T-helper 17 cell (primary cell): ENCODE results near the gene ZNF438. TPM values are rescaled to one million over a fixed set of nuclear protein-coding genes. Genes with fewer than 3 reads are reported as not detected.
"Not testable (repeated sequence)": the region's sequence is repeated elsewhere in the genome, so short reads cannot be mapped to it uniquely, and the experiment has no call there.

ENCODE experiments used
- ATAC-seq: fragments of 150-1000 bp; cut with Tn5 transposase; 2 replicates; pipeline ENCODE4 v1.10.0; 2021; ENCODE audit warnings: mild to moderate bottlenecking, moderate library complexity
- DNase-seq, 3 donors: peaks; one replicate each; pipeline versions ENCODE4 v3.0.0 to v3.0.0-alpha.2; 2020 to 2021
- H3K9me3 ChIP-seq: one replicate; pipeline ENCODE4 v1.7.0; 2013; ENCODE audit warnings: low read length, mild to moderate bottlenecking; ENCODE audit not compliant: control insufficient read depth, poor library complexity, severe bottlenecking
- H3K27ac Mint-ChIP-seq: one replicate; pipeline ENCODE4 v1.8.0; 2022; ENCODE audit warnings: mild to moderate bottlenecking, moderate library complexity, mixed read lengths
- H3K27me3 Mint-ChIP-seq: one replicate; pipeline ENCODE4 v1.8.0; 2022; ENCODE audit warnings: mixed read lengths
- H3K36me3 Mint-ChIP-seq: one replicate; pipeline ENCODE4 v1.8.0; 2022; ENCODE audit warnings: low read depth, mixed read lengths
- H3K4me1 Mint-ChIP-seq: one replicate; pipeline ENCODE4 v1.8.0; 2022; ENCODE audit warnings: mild to moderate bottlenecking, mixed read lengths
- H3K4me3 Mint-ChIP-seq: one replicate; pipeline ENCODE4 v1.8.0; 2022; ENCODE audit warnings: mild to moderate bottlenecking, moderate library complexity, mixed read lengths
- total RNA-seq, 4 donors: library from RNA in 2 of 4; stranded (reverse) in 2 of 4; gene quantifications; one replicate each; pipeline ENCODE4 v1.2.3 and lab custom pipeline; 2022 to 2026

Gene ZNF438
- total RNA-seq, 2 donors from 2014 or later = 3.1 to 3.7 TPM

- Mint-ChIP-seq H3K4me1 (no peaks in the 10 kb centered on the region), H3K36me3 (peaks cover 2% of the 10 kb centered on the region), H3K4me3 (no peak overlapping the region), H3K27me3 (no peaks in the 10 kb centered on the region), H3K27ac (no peak overlapping the region)
- ATAC-seq (no peak), DNase-seq (no peak)
- no peaks in the 10 kb centered on the region for H3K9me3 ChIP-seq
These were observed 46.9 kb downstream of the ZNF438 start for GRCh38 chr10:30984563-30985328.

- ATAC-seq, H3K36me3 Mint-ChIP-seq, H3K4me1 Mint-ChIP-seq, H3K4me3 Mint-ChIP-seq, H3K9me3 ChIP-seq, H3K27me3 Mint-ChIP-seq, H3K27ac Mint-ChIP-seq, DNase-seq: not testable (repeated sequence)
These were observed 48.5 kb downstream of the ZNF438 start for GRCh38 chr10:30983209-30983608.

DNA sequence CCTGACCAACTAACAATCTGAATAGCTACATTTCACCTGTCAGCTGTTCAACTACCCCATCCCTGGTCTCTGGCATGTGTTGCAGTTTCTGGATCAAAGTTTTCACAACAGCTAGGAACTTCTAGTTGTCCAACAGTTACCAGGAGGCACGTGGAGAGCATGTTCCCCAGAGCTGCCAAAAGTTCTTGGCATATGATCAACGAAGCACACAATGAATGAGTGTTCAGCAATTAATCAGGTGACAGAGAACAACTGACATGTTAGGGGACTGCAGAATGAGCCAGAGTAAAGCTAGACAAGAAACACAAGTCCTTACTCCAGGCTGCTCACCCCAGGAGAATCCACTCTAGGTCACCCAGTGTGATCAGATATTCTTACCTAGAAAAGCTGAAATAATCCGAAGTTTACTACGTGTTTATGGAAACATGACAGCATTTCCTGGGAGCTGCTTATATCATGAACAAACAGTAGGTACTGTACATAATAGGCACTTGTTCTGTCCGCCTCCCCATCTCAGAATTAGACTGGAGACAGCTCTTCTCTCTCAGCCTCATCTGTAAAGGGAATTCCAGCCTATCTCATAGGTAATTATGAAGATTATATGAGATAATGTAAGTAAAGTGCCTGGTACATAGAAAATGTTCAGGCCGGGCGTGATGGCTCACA, 50.6 kb downstream of the ZNF438 start:
- H3K27me3 Mint-ChIP-seq = no peaks in the 10 kb centered on the region
- peaks cover 2% of the 10 kb centered on the region for H3K36me3 Mint-ChIP-seq
- H3K4me3 Mint-ChIP-seq = no peak overlapping the region
- no peak overlapping the region for H3K27ac Mint-ChIP-seq
- H3K4me1 Mint-ChIP-seq = no peaks in the 10 kb centered on the region
- ATAC-seq = no peak
- DNase-seq = no peak
- no peaks in the 10 kb centered on the region for H3K9me3 ChIP-seq

DNA sequence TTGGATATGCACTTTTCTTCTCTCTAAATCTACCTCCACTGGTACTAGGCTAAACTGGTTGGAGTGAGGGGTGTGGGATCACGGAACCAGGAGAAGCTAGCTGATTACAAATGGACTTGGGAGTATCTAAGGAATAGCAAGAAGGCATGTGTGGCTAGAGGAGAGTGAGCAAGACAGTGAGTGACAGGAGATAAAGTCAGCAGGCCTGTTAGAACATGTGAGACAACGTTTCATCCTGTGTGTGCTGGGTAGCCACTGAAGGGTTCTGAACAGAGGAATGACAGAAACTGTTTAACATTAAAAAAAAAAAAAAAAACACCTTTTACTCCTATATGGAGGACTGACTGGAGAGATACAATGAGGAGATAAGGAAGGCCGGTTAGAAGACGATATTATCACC, 51.7 kb downstream of the ZNF438 start:
- DNase-seq (no peak), ATAC-seq (no peak)
- H3K4me1 Mint-ChIP-seq = no peaks in the 10 kb centered on the region
- H3K27ac Mint-ChIP-seq = no peak overlapping the region
- no peaks in the 10 kb centered on the region for H3K27me3 Mint-ChIP-seq
- H3K36me3 Mint-ChIP-seq = peaks cover 2% of the 10 kb centered on the region
- no peak overlapping the region for H3K4me3 Mint-ChIP-seq
- no peaks in the 10 kb centered on the region for H3K9me3 ChIP-seq

DNA sequence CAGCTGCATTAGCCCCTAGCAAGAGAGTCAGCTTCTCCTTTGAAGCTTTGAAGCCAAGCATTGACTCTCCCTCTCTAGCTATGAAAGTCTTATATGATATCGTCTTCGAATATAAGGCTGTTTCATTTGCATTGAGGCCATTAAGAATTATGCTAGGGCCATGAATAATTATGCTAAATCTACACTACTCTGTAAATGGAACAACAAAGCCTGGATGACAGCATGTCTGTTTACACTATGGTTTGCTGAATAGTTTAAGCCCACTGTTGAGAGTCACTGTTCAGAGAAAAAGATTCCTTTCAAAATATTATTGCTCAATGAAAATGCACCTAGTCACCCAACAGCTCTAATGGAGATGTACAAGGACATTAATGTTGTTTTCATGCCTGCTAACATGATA, 52.8 kb downstream of the ZNF438 start:
- no peak overlapping the region for H3K4me3 Mint-ChIP-seq
- peaks cover 2% of the 10 kb centered on the region for H3K36me3 Mint-ChIP-seq
- H3K27ac Mint-ChIP-seq = no peak overlapping the region

DNA sequence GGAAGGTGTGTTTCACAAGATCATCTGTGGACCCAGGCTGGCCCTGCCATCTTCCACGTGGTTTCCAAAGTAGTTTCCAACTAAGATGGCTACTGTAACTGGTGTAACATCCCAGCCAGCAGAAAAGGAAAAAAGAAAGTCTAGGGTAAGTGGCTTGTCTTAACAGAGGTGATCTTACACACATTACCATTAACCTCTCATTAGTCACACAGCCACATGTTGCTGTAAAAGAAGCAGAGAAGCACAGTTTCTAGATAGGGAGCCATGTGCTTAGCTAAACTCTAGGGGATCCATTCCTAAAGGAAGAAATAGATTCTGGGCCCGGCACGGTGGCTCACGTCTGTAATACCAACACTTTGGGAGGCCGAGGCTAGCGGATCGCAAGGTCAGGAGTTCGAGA, 54.3 kb downstream of the ZNF438 start:
- ATAC-seq (no peak), DNase-seq (no peak)
- H3K4me3 Mint-ChIP-seq = no peak overlapping the region
- H3K4me1 Mint-ChIP-seq = no peaks in the 10 kb centered on the region
- peaks cover 3% of the 10 kb centered on the region for H3K36me3 Mint-ChIP-seq
- no peaks in the 10 kb centered on the region for H3K27me3 Mint-ChIP-seq
- no peaks in the 10 kb centered on the region for H3K9me3 ChIP-seq
- H3K27ac Mint-ChIP-seq = no peak overlapping the region

More for the DNA sequence above, 52.8 kb downstream of the ZNF438 start:
- no peak for DNase-seq
- Mint-ChIP-seq H3K4me1 (no peaks in the 10 kb centered on the region), H3K27me3 (no peaks in the 10 kb centered on the region)
- no peak for ATAC-seq
- H3K9me3 ChIP-seq = no peaks in the 10 kb centered on the region

GRCh38 chr10:30974773-30975415, 56.8 kb downstream of the ZNF438 start:
- no peak for ATAC-seq
- no peaks in the 10 kb centered on the region for H3K4me1 Mint-ChIP-seq
- H3K4me3 Mint-ChIP-seq = no peak overlapping the region
- no peak for DNase-seq
- H3K9me3 ChIP-seq = no peaks in the 10 kb centered on the region
- no peak overlapping the region for H3K27ac Mint-ChIP-seq
- H3K27me3 Mint-ChIP-seq = no peaks in the 10 kb centered on the region
- peaks cover 4% of the 10 kb centered on the region for H3K36me3 Mint-ChIP-seq

- H3K4me1 Mint-ChIP-seq = no peaks in the 10 kb centered on the region
- ATAC-seq (no peak), DNase-seq (no peak)
- no peak overlapping the region for H3K4me3 Mint-ChIP-seq
- H3K36me3 Mint-ChIP-seq = peaks cover 4% of the 10 kb centered on the region
- no peak overlapping the region for H3K27ac Mint-ChIP-seq
- no peaks in the 10 kb centered on the region for H3K27me3 Mint-ChIP-seq
- no peaks in the 10 kb centered on the region for H3K9me3 ChIP-seq
These were observed 57.3 kb downstream of the ZNF438 start for GRCh38 chr10:30974355-30974754.

DNA sequence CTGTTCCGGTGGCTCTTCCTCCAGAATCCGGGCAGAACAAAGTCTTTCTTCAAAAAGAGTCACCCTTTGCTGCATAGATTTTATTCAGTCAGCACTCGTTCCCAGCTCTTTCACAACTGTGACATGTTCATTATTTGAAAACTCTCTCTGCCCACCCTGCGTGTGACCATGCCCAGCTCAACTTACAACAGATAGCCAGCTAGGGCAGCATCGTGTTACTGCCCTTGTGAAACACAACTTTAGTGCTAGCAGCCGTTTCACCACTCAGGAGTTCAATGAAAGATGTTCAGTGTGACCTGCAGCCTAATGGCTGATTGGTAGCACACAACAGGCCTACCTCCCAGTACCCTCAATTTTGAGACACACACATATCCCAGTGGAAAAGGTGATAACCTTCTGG, 57.9 kb downstream of the ZNF438 start:
- ATAC-seq = no peak
- no peaks in the 10 kb centered on the region for H3K9me3 ChIP-seq
- Mint-ChIP-seq H3K4me1 (no peaks in the 10 kb centered on the region), H3K36me3 (peaks cover 4% of the 10 kb centered on the region), H3K27me3 (no peaks in the 10 kb centered on the region), H3K27ac (no peak overlapping the region), H3K4me3 (no peak overlapping the region)
- DNase-seq = no peak

DNA sequence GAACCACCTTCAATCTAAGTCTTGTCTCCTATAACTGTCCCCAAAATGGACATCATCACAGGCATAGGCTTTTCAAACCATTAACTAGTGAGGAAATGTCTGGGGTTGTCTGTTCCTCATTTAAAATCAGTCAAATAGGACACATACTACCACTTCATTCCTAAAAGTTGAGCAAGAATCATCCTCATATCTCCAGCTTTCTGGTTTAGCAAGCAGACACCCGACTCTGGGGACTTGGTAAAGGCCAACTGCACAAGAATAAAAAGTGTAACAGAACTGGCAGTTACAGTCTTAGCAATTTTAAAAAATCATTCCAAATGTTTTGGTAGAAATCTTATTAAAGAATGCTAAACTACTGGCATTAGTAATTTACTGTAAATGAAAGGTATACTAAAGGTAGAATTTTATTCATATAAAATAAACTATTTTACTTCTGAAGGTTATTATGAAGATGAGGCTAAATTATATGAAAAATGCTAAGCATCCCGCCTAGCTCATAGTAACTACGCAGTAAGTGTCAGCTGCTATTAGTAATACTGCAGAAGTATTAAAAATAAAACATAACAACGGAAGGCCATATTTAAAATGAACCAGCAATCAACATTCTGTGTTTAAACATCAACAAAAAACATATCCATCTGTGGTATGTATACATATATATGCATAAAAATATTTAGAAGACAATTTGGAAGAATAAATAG, 60.8 kb downstream of the ZNF438 start:
- DNase-seq (no peak), ATAC-seq (no peak)
- no peaks in the 10 kb centered on the region for H3K9me3 ChIP-seq
- no peaks in the 10 kb centered on the region for H3K4me1 Mint-ChIP-seq
- H3K36me3 Mint-ChIP-seq = peaks cover 4% of the 10 kb centered on the region
- H3K4me3 Mint-ChIP-seq = no peak overlapping the region
- H3K27ac Mint-ChIP-seq = no peak overlapping the region
- H3K27me3 Mint-ChIP-seq = no peaks in the 10 kb centered on the region

GRCh38 chr10:30968711-30969110, 63.0 kb downstream of the ZNF438 start:
- no peak overlapping the region for H3K4me3 Mint-ChIP-seq
- no peaks in the 10 kb centered on the region for H3K27me3 Mint-ChIP-seq
- H3K4me1 Mint-ChIP-seq = peaks cover 9% of the 10 kb centered on the region
- no peak overlapping the region for H3K27ac Mint-ChIP-seq
- DNase-seq (no peak), ATAC-seq (no peak)
- H3K9me3 ChIP-seq = no peaks in the 10 kb centered on the region
- H3K36me3 Mint-ChIP-seq = peaks cover 4% of the 10 kb centered on the region

DNA sequence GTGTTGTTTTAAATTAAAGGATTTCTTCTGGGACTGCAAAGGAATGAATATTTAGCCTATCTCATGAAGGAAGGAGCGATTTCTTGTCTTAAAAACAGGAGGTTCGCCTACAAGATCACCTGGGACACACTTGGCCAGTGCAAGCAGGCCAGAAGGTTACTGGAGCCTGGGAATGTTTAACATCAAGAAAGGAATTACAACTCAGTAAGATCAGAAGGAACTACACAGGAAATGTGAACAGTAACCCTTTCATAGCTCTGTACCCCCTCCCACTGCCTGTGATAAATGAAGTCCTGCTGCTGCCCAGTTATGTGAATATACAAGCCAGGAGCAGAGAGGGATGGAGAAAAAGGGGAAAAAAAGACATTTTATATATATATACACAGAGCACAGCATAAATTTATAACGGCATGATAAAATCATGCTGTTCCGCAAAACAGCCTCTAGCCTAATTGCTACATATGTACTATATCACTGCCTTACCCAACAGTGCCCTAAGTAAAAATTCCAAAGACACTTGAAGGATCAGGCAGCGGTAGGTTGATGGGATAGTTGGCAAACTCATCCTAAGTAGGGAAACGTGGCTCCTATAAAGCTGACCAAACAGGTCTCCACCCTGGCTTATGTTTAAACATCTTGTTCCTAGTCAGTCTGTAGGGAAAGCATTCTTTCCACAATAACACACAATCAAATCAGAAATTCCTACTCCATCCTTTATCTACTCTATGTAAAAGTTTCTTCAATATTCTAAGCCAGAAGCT, 63.8 kb downstream of the ZNF438 start:
- peaks cover 4% of the 10 kb centered on the region for H3K36me3 Mint-ChIP-seq
- DNase-seq = no peak
- H3K4me3 Mint-ChIP-seq = no peak overlapping the region
- H3K4me1 Mint-ChIP-seq = peaks cover 9% of the 10 kb centered on the region
- no peaks in the 10 kb centered on the region for H3K27me3 Mint-ChIP-seq
- H3K27ac Mint-ChIP-seq = no peak overlapping the region
- no peaks in the 10 kb centered on the region for H3K9me3 ChIP-seq
- ATAC-seq = no peak
